IPS-20b (cell line): Measurements from ENCODE around the gene PTGS2.

Experiments used
- H3K27ac ChIP-seq: one replicate; pipeline ENCODE4 v1.5.1; 2013; ENCODE audit warnings: low read length
- H3K27me3 ChIP-seq: 2 replicates; pipeline ENCODE4 v1.6.1; 2013; ENCODE audit warnings: mild to moderate bottlenecking, low read length, inconsistent platforms; ENCODE audit not compliant: insufficient read depth
- H3K36me3 ChIP-seq: 2 replicates; pipeline ENCODE4 v1.6.1; 2013; ENCODE audit warnings: low read depth, mild to moderate bottlenecking, inconsistent platforms, low read length, moderate library complexity; ENCODE audit not compliant: insufficient read depth
- H3K4me1 ChIP-seq: 2 replicates; pipeline ENCODE4 v1.6.1; 2013; ENCODE audit warnings: mild to moderate bottlenecking, control low read depth, inconsistent platforms, low read length, moderate library complexity; ENCODE audit not compliant: insufficient read depth
- H3K4me3 ChIP-seq: 2 replicates; pipeline ENCODE4 v1.5.1; 2013; ENCODE audit warnings: mild to moderate bottlenecking, low read length, inconsistent platforms
- H3K9ac ChIP-seq: 2 replicates; pipeline ENCODE4 v1.6.1; 2013; ENCODE audit warnings: low read depth, mild to moderate bottlenecking, inconsistent platforms, low read length, moderate library complexity
- H3K9me3 ChIP-seq: 2 replicates; pipeline ENCODE4 v1.6.1; 2013; ENCODE audit warnings: mild to moderate bottlenecking, low read depth, low read length, inconsistent platforms; ENCODE audit not compliant: insufficient read depth

PTGS2 gene

GRCh38 chr1:186634511-186634910 lies 45.7 kb downstream of the PTGS2 start:
- Histone ChIP-seq H3K4me3 (no peak overlapping the region), H3K9ac (no peak overlapping the region), H3K9me3 (no peaks in the 10 kb centered on the region), H3K36me3 (no peaks in the 10 kb centered on the region), H3K27me3 (no peaks in the 10 kb centered on the region), H3K27ac (no peak overlapping the region), H3K4me1 (peaks cover 4% of the 10 kb centered on the region)

- peaks cover 4% of the 10 kb centered on the region for H3K4me1 ChIP-seq
- H3K9me3 ChIP-seq = no peaks in the 10 kb centered on the region
- H3K4me3 ChIP-seq = no peak overlapping the region
- no peak overlapping the region for H3K27ac ChIP-seq
- no peaks in the 10 kb centered on the region for H3K36me3 ChIP-seq
- H3K27me3 ChIP-seq = no peaks in the 10 kb centered on the region
- H3K9ac ChIP-seq = no peak overlapping the region
Measured at GRCh38 chr1:186633116-186633515, 47.1 kb downstream of the PTGS2 start.

GRCh38 chr1:186629341-186629740 lies 50.9 kb downstream of the PTGS2 start:
- Histone ChIP-seq H3K4me3 (no peak overlapping the region), H3K9me3 (no peaks in the 10 kb centered on the region), H3K4me1 (no peaks in the 10 kb centered on the region), H3K9ac (no peak overlapping the region), H3K36me3 (no peaks in the 10 kb centered on the region), H3K27me3 (no peaks in the 10 kb centered on the region), H3K27ac (no peak overlapping the region)

- Histone ChIP-seq H3K9me3 (no peaks in the 10 kb centered on the region), H3K27me3 (no peaks in the 10 kb centered on the region), H3K36me3 (no peaks in the 10 kb centered on the region), H3K27ac (no peak overlapping the region), H3K4me1 (no peaks in the 10 kb centered on the region), H3K9ac (no peak overlapping the region), H3K4me3 (no peak overlapping the region)
Measured at GRCh38 chr1:186628910-186629309, 51.3 kb downstream of the PTGS2 start.

GRCh38 chr1:186627019-186627418 lies 53.2 kb downstream of the PTGS2 start:
- H3K9me3 ChIP-seq = no peaks in the 10 kb centered on the region
- H3K4me3 ChIP-seq = no peak overlapping the region
- H3K27me3 ChIP-seq = no peaks in the 10 kb centered on the region
- no peak overlapping the region for H3K27ac ChIP-seq
- no peak overlapping the region for H3K9ac ChIP-seq
- no peaks in the 10 kb centered on the region for H3K36me3 ChIP-seq
- no peaks in the 10 kb centered on the region for H3K4me1 ChIP-seq

GRCh38 chr1:186626356-186626932 lies 53.8 kb downstream of the PTGS2 start:
- Histone ChIP-seq H3K9me3 (no peaks in the 10 kb centered on the region), H3K4me3 (no peak overlapping the region), H3K27ac (no peak overlapping the region), H3K9ac (no peak overlapping the region), H3K4me1 (no peaks in the 10 kb centered on the region), H3K36me3 (no peaks in the 10 kb centered on the region), H3K27me3 (no peaks in the 10 kb centered on the region)

- Histone ChIP-seq H3K36me3 (no peaks in the 10 kb centered on the region), H3K4me3 (no peak overlapping the region), H3K4me1 (no peaks in the 10 kb centered on the region), H3K9ac (no peak overlapping the region), H3K27ac (no peak overlapping the region), H3K27me3 (no peaks in the 10 kb centered on the region), H3K9me3 (no peaks in the 10 kb centered on the region)
Measured at GRCh38 chr1:186623551-186623950, 56.7 kb downstream of the PTGS2 start.
